NCI-H69 (cell line): ENCODE results near the gene STYK1.
"Not testable (repeated sequence)": the region's sequence is repeated elsewhere in the genome, so short reads cannot be mapped to it uniquely, and the experiment has no call there.

Experiments used
- DNase-seq: peaks from one replicate; lab custom pipeline; 2025; lab: John Stamatoyannopoulos, UW

Gene STYK1

GRCh38 chr12:10620078-10620779 lies 53.6 kb downstream of the STYK1 start:
- no peak for DNase-seq

DNA sequence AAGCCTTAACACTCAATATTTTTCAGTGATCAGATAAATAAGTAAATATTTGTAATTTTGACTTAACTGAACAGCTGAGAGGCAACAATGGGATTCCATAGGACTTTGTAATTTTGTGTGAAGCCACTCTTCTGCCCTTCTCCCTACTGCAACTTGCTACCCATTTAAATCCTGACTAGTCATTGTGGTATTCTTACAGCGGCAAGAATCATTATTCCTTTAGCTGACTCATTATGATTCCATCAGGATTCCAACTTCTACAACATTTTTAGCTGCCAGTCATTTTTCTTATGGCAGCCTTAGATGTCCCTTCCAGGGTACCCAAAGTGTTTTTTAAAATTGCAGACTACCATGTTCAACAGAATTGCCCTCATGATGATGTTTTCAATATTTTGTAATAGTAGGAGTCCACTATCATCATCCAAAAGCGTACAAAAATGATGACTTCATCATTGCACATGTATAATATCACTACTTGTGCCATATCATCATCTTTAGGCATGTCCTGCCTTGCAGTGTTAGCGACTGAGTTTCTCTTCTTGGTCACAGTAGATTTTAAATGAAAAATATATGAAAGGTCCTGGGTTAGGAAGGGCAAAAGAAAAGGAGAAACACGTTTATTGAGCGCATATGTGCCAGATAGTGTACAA lies 55.4 kb downstream of the STYK1 start:
- DNase-seq, result no peak

DNA sequence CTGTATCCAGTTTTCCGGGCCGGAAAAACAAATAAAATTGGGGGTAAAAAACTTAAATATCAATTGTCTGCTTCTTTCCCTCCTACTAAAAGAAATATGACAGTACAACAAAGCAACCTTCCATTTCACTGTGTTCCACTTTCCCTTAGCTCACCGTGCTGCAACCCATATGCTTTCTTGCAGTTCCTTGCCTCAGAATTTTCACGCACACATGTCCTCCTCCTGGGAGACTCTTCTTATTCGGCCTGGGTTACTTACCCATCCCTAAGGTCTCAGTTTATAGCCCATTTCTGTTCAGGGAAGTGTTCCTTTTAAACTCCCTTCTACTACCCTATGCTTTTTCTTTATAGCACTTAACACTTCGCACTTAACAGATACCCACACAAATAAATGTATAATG lies 56.0 kb downstream of the STYK1 start:
- no peak for DNase-seq

GRCh38 chr12:10615532-10615931 lies 58.3 kb downstream of the STYK1 start:
- no peak for DNase-seq

DNA sequence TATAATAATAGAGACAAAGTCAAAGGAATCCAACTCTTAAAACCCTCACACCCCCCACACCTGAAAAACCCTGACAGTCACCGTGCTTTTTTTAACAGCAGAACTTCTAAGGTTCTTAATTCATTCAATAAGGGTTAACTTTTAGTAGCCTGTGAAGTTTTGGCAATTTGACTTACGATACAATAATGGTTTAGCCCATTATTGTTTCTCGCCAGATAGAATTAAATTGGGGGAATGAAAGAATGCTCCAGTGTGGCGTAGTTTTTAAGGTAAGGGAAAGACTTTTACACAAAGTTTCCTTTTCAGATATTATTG lies 59.8 kb downstream of the STYK1 start:
- DNase-seq, result peak; percentile 18

- peak; percentile 92 for DNase-seq
These were observed 60.4 kb downstream of the STYK1 start, which contains the start of gene MAGOHB for GRCh38 chr12:10613349-10614055. MAGOHB (minus strand) TSS chr12:10613609; CDS start chr12:10613532, 77 bp downstream.

DNA sequence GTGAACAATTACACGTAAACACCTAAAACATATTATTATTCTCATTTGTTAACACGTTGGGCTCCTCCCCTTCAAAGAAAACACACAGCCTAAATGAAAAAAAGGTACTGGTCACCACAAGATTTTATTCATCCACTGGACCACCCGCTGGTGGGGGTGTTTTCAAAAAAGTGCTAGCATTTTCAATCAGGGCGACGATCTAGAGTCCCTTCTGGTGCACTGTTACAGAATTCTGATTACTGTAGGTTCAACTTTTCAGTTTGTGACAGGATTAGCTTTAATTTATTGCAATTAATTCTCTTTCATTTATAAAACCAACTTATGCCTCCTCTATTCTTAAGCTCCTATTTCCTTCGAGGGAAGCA lies 60.9 kb downstream of the STYK1 start:
- peak; percentile 34 for DNase-seq

- DNase-seq, result no peak
These were observed 61.7 kb downstream of the STYK1 start for GRCh38 chr12:10612110-10612509.

GRCh38 chr12:10611258-10611657 lies 62.6 kb downstream of the STYK1 start:
- not testable (repeated sequence) for DNase-seq

DNA sequence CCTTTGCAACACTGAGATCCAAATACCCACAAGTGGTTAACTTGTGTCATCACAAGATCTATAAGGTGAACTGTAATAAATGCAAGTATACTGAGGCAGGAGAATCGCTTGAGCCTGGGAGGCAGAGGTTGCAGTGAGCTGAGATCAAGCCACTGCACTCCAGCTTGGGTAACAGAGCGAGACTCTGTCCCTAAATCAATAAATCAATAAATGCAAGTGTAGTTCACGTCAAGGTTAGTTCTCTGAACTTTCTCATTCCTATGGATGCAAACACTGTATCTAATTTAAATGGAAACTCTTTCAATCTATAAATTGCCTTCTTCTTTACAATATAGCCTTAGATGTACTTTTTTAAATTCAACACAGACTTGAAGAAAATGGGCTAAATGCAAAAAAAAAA lies 63.7 kb downstream of the STYK1 start:
- DNase-seq, result no peak

DNA sequence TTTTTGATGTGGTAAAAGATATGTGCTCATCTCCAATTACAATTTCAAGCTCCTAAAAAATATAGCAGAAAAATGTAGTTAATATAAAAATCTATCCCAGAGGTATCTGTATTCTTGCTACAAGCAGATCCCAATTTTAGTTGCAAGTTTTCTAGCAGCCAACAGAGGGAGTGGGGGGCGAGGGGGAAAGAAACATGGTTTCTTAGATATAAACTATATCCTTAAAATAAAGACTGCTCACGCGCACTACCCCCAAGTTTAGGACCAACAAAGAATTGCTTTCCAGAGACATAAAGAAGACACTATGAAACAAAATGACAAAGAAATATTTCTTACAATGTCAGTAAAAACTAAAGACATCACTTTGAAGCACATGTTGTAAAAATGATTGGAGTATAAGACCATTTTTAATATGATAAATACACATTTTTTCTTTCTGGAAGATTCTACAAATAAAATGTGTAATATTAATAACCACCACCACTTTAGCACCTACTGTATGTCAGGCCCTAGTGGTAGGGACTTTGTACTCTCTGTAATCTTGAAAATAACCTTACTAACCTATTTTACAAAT lies 65.9 kb downstream of the STYK1 start:
- DNase-seq, result no peak

DNA sequence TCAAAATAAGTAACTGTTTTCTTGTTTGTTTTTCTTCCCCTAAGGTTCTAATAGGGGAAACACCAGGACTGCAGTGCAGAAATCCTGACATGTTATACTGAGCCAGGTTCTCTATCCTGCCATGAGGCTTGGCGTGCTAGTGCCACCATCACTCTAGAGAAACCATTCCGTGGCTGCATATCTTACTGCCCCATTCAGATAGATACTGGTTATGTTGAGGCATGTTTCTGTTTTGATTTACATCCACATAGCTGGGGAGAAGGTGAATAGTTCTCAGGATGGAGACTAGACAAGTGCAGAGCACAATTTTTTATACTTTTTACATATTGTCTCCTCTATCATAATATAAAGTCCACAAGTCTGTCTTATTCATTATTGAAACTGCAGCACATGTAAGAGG lies 72.0 kb downstream of the STYK1 start:
- no peak for DNase-seq

GRCh38 chr12:10600988-10601387 lies 72.9 kb downstream of the STYK1 start:
- DNase-seq, result no peak

DNA sequence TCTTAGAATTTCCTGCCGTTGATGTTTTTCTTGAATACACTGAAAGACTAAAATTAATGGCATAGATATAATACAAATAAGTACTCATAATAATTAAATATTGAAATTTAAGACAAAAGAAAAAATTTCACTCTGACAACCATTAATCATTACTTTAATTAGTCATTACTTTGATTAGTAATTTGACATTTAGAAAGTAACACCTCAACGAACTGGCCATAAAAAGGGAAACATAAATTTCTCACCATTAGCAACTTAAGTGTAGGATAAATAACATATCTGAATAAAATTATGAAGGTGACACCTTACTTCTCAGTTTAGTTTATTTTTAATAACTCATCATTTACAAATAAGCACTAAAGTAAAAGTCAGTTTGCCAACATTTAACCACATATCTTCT lies 78.0 kb downstream of the STYK1 start:
- no peak for DNase-seq

DNA sequence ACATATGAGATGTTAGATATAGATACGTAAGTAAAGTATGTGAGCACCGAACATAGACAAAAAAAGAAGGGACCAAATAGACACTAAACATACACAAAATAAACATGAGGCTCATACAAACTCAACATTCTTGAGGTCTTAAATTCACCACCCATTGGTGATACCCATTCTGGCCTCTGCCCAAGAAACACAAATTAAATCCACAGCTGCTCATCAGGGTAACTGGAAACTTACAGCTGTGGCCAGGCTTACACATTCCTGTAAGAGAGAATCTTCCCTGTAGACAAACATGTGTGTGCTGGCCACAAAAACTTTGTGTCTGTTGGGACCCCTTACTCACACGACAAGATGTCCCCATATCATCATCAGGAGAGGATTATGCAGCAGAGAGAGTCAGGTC lies 82.9 kb downstream of the STYK1 start:
- no peak for DNase-seq

DNA sequence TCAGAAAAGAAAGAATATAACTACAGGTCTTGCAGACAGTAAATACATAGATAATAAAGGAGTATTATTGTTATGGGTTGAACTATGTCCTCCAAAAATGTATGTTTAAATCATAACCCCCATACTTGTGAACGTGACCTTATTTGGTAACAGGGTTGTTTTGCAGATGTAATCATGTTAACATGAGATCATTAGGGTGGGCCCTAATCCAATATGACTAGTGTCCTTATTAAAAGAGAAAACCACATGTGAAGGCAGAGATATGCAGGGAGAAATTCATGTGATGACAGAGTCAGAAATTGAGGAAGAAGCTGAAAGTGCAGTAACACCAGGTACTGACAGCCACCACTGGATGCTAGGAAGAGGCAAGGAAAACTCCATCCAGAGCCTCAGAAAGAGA lies 89.4 kb downstream of the STYK1 start:
- DNase-seq, result no peak

DNA sequence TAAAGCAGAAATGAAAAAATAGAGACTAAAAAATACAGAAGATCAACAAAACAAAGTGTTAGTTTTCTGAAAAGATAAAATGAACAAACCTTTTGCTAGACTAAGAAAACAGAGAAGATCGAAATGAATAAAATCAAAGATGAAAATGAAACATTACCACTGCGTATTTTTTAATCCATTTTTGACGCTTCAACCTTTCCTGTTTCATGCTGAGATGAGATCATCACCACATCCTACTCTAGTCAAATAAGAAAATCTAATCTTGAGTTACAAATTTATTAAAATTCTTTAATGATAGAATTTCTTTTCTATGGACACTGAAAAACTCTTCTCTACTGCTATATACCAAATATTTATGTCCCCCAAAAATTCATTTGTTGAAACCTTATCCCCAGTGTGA lies 91.1 kb downstream of the STYK1 start:
- DNase-seq, result no peak

DNA sequence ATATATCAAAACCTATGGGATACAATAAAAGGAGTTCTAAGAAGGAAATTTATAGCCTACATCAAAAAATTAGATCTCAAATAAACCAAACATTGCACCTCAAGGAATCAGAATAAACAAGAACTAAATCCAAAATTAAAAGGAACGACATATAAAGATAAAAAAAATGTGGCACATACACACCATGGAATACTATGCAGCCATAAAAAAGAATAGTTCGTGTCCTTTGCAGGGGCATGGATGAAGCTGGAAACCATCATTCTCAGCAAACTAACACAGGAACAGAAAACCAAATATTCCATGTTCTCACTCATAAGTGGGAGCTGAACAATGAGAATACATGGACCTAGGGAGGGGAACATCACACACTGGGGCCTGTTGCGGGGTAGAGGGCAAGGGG lies 91.7 kb downstream of the STYK1 start:
- not testable (repeated sequence) for DNase-seq

GRCh38 chr12:10574307-10574706 lies 99.5 kb downstream of the STYK1 start:
- no peak for DNase-seq

DNA sequence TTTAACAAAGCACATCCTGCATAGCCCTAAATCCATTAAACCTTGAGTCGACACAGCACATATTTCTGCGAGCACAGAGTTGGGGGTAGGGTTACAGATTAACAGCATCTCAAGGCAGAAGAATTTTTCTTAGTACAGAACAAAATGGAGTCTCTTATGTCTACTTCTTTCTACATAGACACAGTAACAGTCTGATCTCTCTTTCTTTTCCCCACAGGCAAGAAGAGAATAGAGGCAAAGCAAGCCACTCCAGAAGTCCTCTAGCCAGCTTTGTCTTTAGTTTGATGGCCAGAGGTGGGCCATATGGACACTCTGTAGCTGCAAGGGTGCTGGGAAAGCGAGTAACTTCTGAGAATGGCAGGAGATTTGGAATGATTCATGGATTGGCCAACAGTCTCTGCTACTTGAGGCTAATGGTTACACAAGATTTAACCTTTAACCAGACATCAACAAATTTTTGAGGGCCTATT lies 101.8 kb downstream of the STYK1 start:
- DNase-seq, result not testable (repeated sequence)

GRCh38 chr12:10571141-10571540 lies 102.7 kb downstream of the STYK1 start:
- no peak for DNase-seq
